ENCODE measurements around the gene TLR2. TPM values are rescaled to one million over a fixed set of nuclear protein-coding genes. Genes with fewer than 3 reads are reported as not detected.

TLR2 gene
- total RNA-seq, 1 donor = 0.36 TPM

DNA sequence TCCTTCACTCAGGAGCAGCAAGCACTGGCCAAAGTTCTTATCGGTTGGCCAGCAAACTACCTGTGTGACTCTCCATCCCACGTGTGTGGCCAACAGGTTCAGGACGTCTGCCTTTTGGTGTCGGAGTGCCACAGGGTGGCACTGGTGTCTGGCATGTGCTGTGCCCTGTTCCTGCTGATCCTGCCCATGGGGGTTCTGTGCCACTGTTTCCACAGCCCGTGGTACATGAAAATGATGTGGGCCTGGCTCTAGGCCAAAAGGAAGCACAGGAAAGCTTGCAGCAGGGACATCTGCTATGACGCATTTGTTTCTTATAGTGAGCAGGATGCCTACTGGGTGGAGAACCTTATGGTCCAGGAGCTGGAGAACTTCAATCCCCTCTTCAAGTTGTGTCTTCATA, 4.6 kb upstream of the TLR2 start:
- H2AFZ ChIP-seq (ENCODE audit: low read length) = no peak overlapping the region
- H3K79me2 ChIP-seq (ENCODE audit: insufficient read depth, low read length) = no peaks in the 10 kb centered on the region
- peaks cover 51% of the 10 kb centered on the region for H3K27me3 ChIP-seq (ENCODE audit: insufficient read depth, low read length)
- peaks cover 16% of the 10 kb centered on the region for H3K4me1 ChIP-seq (ENCODE audit: insufficient read depth, low read length)
- TF ChIP-seq, protein P1, sequence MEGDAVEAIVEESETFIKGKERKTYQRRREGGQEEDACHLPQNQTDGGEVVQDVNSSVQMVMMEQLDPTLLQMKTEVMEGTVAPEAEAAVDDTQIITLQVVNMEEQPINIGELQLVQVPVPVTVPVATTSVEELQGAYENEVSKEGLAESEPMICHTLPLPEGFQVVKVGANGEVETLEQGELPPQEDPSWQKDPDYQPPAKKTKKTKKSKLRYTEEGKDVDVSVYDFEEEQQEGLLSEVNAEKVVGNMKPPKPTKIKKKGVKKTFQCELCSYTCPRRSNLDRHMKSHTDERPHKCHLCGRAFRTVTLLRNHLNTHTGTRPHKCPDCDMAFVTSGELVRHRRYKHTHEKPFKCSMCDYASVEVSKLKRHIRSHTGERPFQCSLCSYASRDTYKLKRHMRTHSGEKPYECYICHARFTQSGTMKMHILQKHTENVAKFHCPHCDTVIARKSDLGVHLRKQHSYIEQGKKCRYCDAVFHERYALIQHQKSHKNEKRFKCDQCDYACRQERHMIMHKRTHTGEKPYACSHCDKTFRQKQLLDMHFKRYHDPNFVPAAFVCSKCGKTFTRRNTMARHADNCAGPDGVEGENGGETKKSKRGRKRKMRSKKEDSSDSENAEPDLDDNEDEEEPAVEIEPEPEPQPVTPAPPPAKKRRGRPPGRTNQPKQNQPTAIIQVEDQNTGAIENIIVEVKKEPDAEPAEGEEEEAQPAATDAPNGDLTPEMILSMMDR (IDR thresholded peaks at IDR 0.05; ENCODE audit: extremely low read depth, low read depth, low read length) = no peak
- peak; percentile 48 for DNase-seq (ENCODE audit: insufficient read length, low spot score, missing footprints)
- H3K9me3 ChIP-seq (ENCODE audit: low read depth, low read length) = no peaks in the 10 kb centered on the region
- H3K4me2 ChIP-seq (ENCODE audit: insufficient read depth, low read length) = no peak overlapping the region
- H3K4me3 ChIP-seq (ENCODE audit: insufficient read depth, low read length) = no peak overlapping the region
- H3K27ac ChIP-seq (ENCODE audit: low read depth, low read length) = no peak overlapping the region
- H4K20me1 ChIP-seq (ENCODE audit: insufficient read depth, low read length) = no peaks in the 10 kb centered on the region
- no peaks in the 10 kb centered on the region for H3K36me3 ChIP-seq (ENCODE audit: insufficient read depth, low read length)

GRCh38 chr4:153683763-153684181, 308 bp upstream of the TLR2 start:
- Histone ChIP-seq H3K27me3 (ENCODE audit: insufficient read depth, low read length) (peaks cover 56% of the 10 kb centered on the region), H3K4me3 (ENCODE audit: insufficient read depth, low read length) (peak overlapping the region; percentile 67), H3K36me3 (ENCODE audit: insufficient read depth, low read length) (no peaks in the 10 kb centered on the region), H3K4me2 (ENCODE audit: insufficient read depth, low read length) (peak overlapping the region; percentile 67), H3K4me1 (ENCODE audit: insufficient read depth, low read length) (peaks cover 13% of the 10 kb centered on the region), H4K20me1 (ENCODE audit: insufficient read depth, low read length) (no peaks in the 10 kb centered on the region), H3K9me3 (ENCODE audit: low read depth, low read length) (no peaks in the 10 kb centered on the region), H2AFZ (ENCODE audit: low read length) (no peak overlapping the region), H3K27ac (ENCODE audit: low read depth, low read length) (no peak overlapping the region), H3K79me2 (ENCODE audit: insufficient read depth, low read length) (no peaks in the 10 kb centered on the region)
- DNase-seq (ENCODE audit: insufficient read length, low spot score, missing footprints) = no peak
- TF ChIP-seq, protein P1 (IDR thresholded peaks at IDR 0.05; ENCODE audit: extremely low read depth, low read depth, low read length) = no peak

DNA sequence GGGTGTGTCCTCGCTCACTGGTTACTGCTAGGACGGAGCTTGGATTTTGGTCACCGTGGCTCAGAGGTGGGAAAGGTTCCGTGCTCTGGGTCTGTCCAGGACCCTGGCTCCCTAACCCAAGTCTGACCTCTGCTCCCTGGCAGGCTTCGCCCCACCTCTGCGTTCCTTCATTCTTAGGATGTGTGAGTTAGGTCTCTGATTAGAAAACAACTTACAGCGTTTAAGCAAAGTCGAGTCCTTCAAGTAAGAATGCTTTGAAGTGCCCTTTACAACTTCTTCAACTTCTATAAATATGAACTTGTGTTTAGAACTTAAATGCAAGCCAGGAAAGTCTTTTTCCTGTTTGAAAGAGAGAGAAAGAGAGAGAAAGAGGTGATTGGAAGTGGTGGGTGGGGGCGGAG, 891 bp downstream of the TLR2 start:
- peak overlapping the region; percentile 68 for H2AFZ ChIP-seq (ENCODE audit: low read length)
- TF ChIP-seq, protein P1 (IDR thresholded peaks at IDR 0.05; ENCODE audit: extremely low read depth, low read depth, low read length) = no peak
- no peaks in the 10 kb centered on the region for H3K79me2 ChIP-seq (ENCODE audit: insufficient read depth, low read length)
- no peak overlapping the region for H3K27ac ChIP-seq (ENCODE audit: low read depth, low read length)
- DNase-seq (ENCODE audit: insufficient read length, low spot score, missing footprints) = peak; percentile 71
- H3K27me3 ChIP-seq (ENCODE audit: insufficient read depth, low read length) = peaks cover 48% of the 10 kb centered on the region
- H3K9me3 ChIP-seq (ENCODE audit: low read depth, low read length) = no peaks in the 10 kb centered on the region
- no peaks in the 10 kb centered on the region for H4K20me1 ChIP-seq (ENCODE audit: insufficient read depth, low read length)
- peak overlapping the region; percentile 67 for H3K4me3 ChIP-seq (ENCODE audit: insufficient read depth, low read length)
- H3K4me1 ChIP-seq (ENCODE audit: insufficient read depth, low read length) = peaks cover 13% of the 10 kb centered on the region
- no peaks in the 10 kb centered on the region for H3K36me3 ChIP-seq (ENCODE audit: insufficient read depth, low read length)
- H3K4me2 ChIP-seq (ENCODE audit: insufficient read depth, low read length) = peak overlapping the region; percentile 67

DNA sequence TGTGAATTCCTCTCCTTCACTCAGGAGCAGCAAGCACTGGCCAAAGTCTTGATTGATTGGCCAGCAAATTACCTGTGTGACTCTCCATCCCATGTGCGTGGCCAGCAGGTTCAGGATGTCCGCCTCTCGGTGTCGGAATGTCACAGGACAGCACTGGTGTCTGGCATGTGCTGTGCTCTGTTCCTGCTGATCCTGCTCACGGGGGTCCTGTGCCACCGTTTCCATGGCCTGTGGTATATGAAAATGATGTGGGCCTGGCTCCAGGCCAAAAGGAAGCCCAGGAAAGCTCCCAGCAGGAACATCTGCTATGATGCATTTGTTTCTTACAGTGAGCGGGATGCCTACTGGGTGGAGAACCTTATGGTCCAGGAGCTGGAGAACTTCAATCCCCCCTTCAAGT, 20.4 kb downstream of the TLR2 start:
- no peaks in the 10 kb centered on the region for H3K27me3 ChIP-seq (ENCODE audit: insufficient read depth, low read length)
- no peaks in the 10 kb centered on the region for H4K20me1 ChIP-seq (ENCODE audit: insufficient read depth, low read length)
- TF ChIP-seq, protein P1 (IDR thresholded peaks at IDR 0.05; ENCODE audit: extremely low read depth, low read depth, low read length) = no peak
- no peaks in the 10 kb centered on the region for H3K79me2 ChIP-seq (ENCODE audit: insufficient read depth, low read length)
- no peaks in the 10 kb centered on the region for H3K4me1 ChIP-seq (ENCODE audit: insufficient read depth, low read length)
- H3K36me3 ChIP-seq (ENCODE audit: insufficient read depth, low read length) = no peaks in the 10 kb centered on the region
- no peak overlapping the region for H2AFZ ChIP-seq (ENCODE audit: low read length)
- no peak for DNase-seq (ENCODE audit: insufficient read length, low spot score, missing footprints)
- no peaks in the 10 kb centered on the region for H3K9me3 ChIP-seq (ENCODE audit: low read depth, low read length)
- H3K27ac ChIP-seq (ENCODE audit: low read depth, low read length) = no peak overlapping the region
- H3K4me2 ChIP-seq (ENCODE audit: insufficient read depth, low read length) = no peak overlapping the region
- H3K4me3 ChIP-seq (ENCODE audit: insufficient read depth, low read length) = no peak overlapping the region
